Esophagus (tissue), 2 donors: ENCODE measurements around the gene NRTN. TPM values are rescaled to one million over a fixed set of nuclear protein-coding genes. Genes with fewer than 3 reads are reported as not detected.
"Not testable (repeated sequence)": the region's sequence is repeated elsewhere in the genome, so short reads cannot be mapped to it uniquely, and the experiment has no call there.

Experiments used
- H3K27ac ChIP-seq, 2 donors: one replicate each; pipeline ENCODE4 v1.5.1; 2013; ENCODE audit warnings: low read depth in 2 of 2, mild to moderate bottlenecking in 2 of 2, inconsistent platforms in 1 of 2, low read length in 1 of 2, moderate library complexity in 1 of 2
- H3K27me3 ChIP-seq, 2 donors: one replicate each; pipeline ENCODE4 v1.6.1; 2013; ENCODE audit warnings: low read length in 2 of 2, control low read depth in 1 of 2, mild to moderate bottlenecking in 1 of 2; ENCODE audit not compliant: insufficient read depth in 2 of 2, control insufficient read depth in 1 of 2
- H3K36me3 ChIP-seq, 2 donors: one replicate each; pipeline ENCODE4 v1.6.1; 2013; ENCODE audit warnings: low read length in 1 of 2; ENCODE audit not compliant: control insufficient read depth in 2 of 2, insufficient read depth in 2 of 2
- H3K4me1 ChIP-seq, 2 donors: one replicate each; pipeline ENCODE4 v1.6.1; 2013; ENCODE audit warnings: low read length in 1 of 2; ENCODE audit not compliant: control insufficient read depth in 2 of 2, insufficient read depth in 2 of 2
- H3K4me3 ChIP-seq, 2 donors: one replicate each; pipeline ENCODE4 v1.5.1; 2013; ENCODE audit warnings: low read length in 2 of 2, mild to moderate bottlenecking in 2 of 2, low read depth in 1 of 2, moderate library complexity in 1 of 2
- H3K9me3 ChIP-seq, 2 donors: one replicate each; pipeline ENCODE4 v1.6.1; 2013; ENCODE audit warnings: mild to moderate bottlenecking in 2 of 2, low read depth in 1 of 2, low read length in 1 of 2, moderate library complexity in 1 of 2; ENCODE audit not compliant: control insufficient read depth in 2 of 2, insufficient read depth in 1 of 2
- WGBS, 2 donors: extraction: QIAGEN DNeasy Blood & Tissue Kit; methylation state at CpG; one replicate each; pipeline ENCODE4 v1.1.7; 2013; 5-methylcytosine and 5-hydroxymethylcytosine counted together
- polyA plus RNA-seq, 2 donors: library from polyadenylated mRNA; stranded (reverse); fragments of 200-250 nt; gene quantifications; one replicate each; pipeline ENCODE4 v1.2.3, GENCODE V29; 2013
- donor health status: healthy with polysubstance abuse.
- donor health status: Bipolar disorder and iron deficiency.

The NRTN gene
- polyA plus RNA-seq, 2 donors: 2.2 to 2.8 TPM

- not testable (repeated sequence) for H3K4me1 ChIP-seq, H3K27me3 ChIP-seq, H3K4me3 ChIP-seq, H3K9me3 ChIP-seq, H3K27ac ChIP-seq
- 75 to 87% methylated on average over 11 of the region's 11 CpGs for WGBS, 2 donors
- peaks cover 10 to 14% of the 10 kb centered on the region in 2 donors for H3K36me3 ChIP-seq
Observed at GRCh38 chr19:5780916-5781315, 24.0 kb upstream of the NRTN start.

GRCh38 chr19:5782322-5782721 lies 22.5 kb upstream of the NRTN start:
- Histone ChIP-seq H3K27ac (no peak overlapping the region), H3K4me1 (no peaks in the 10 kb centered on the region), H3K27me3 (no peaks in the 10 kb centered on the region), H3K4me3 (no peak overlapping the region), H3K36me3 (peaks cover 10 to 28% of the 10 kb centered on the region in 2 donors), H3K9me3 (no peaks in the 10 kb centered on the region)
- WGBS, 2 donors: 80 to 82% methylated on average over 9 of the region's 9 CpGs

- WGBS, 2 donors: 78 to 82% methylated on average over 46 to 48 of the region's 48 CpGs
Observed at GRCh38 chr19:5782945-5783919, 21.6 kb upstream of the NRTN start.

GRCh38 chr19:5784581-5785147 lies 20.2 kb upstream of the NRTN start, which contains the start of gene PRR22:
PRR22 (minus strand) TSS chr19:5784746; CDS start chr19:5784660, 86 bp downstream.
- Histone ChIP-seq H3K36me3 (peaks cover 18 to 43% of the 10 kb centered on the region in 2 donors), H3K4me1 (peaks cover 0 to 6% of the 10 kb centered on the region in 2 donors), H3K27me3 (no peaks in the 10 kb centered on the region), H3K9me3 (no peaks in the 10 kb centered on the region), H3K4me3 (no peak within 1 kb of the TSS), H3K27ac (no peak within 1 kb of the TSS)
- WGBS, 2 donors: 89 to 91% methylated on average over 15 of the region's 15 CpGs

More at GRCh38 chr19:5782945-5783919, 21.6 kb upstream of the NRTN start:
- Histone ChIP-seq H3K27ac (no peak overlapping the region), H3K36me3 (peaks cover 17 to 36% of the 10 kb centered on the region in 2 donors), H3K9me3 (no peaks in the 10 kb centered on the region), H3K4me3 (no peak overlapping the region), H3K4me1 (no peaks in the 10 kb centered on the region), H3K27me3 (no peaks in the 10 kb centered on the region)

GRCh38 chr19:5785423-5785822 lies 19.4 kb upstream of the NRTN start:
- Histone ChIP-seq H3K4me1 (peaks cover 0 to 9% of the 10 kb centered on the region in 2 donors), H3K27ac (no peak overlapping the region), H3K36me3 (peaks cover 18 to 43% of the 10 kb centered on the region in 2 donors), H3K9me3 (no peaks in the 10 kb centered on the region), H3K27me3 (no peaks in the 10 kb centered on the region), H3K4me3 (no peak overlapping the region)
- WGBS, 2 donors: 88 to 89% methylated on average over 37 of the region's 37 CpGs

- H3K27ac ChIP-seq: no peak overlapping the region
- H3K36me3 ChIP-seq: peaks cover 18 to 43% of the 10 kb centered on the region in 2 donors
- 86 to 91% methylated on average over 42 to 44 of the region's 44 CpGs for WGBS, 2 donors
- no peak overlapping the region for H3K4me3 ChIP-seq
- H3K9me3 ChIP-seq: no peaks in the 10 kb centered on the region
- H3K4me1 ChIP-seq: peaks cover 0 to 9% of the 10 kb centered on the region in 2 donors
- no peaks in the 10 kb centered on the region for H3K27me3 ChIP-seq
Observed at GRCh38 chr19:5786593-5787408, 18.1 kb upstream of the NRTN start.

- H3K27ac ChIP-seq: no peak overlapping the region
- H3K36me3 ChIP-seq: peaks cover 18 to 43% of the 10 kb centered on the region in 2 donors
- 92% methylated on average over 39 of the region's 39 CpGs for whole genome bisulfite sequencing, 2 donors
- H3K9me3 ChIP-seq: no peaks in the 10 kb centered on the region
- no peak overlapping the region for H3K4me3 ChIP-seq
- H3K4me1 ChIP-seq: peaks cover 0 to 9% of the 10 kb centered on the region in 2 donors
- H3K27me3 ChIP-seq: no peaks in the 10 kb centered on the region
Observed at GRCh38 chr19:5787409-5788182, 17.3 kb upstream of the NRTN start.

- Histone ChIP-seq H3K4me3 (no peak overlapping the region), H3K36me3 (peaks cover 18 to 43% of the 10 kb centered on the region in 2 donors), H3K27ac (no peak overlapping the region), H3K27me3 (no peaks in the 10 kb centered on the region), H3K9me3 (no peaks in the 10 kb centered on the region), H3K4me1 (peaks cover 0 to 9% of the 10 kb centered on the region in 2 donors)
- WGBS, 2 donors: 93 to 98% methylated on average over 5 of the region's 5 CpGs
Observed at GRCh38 chr19:5788422-5788821, 16.4 kb upstream of the NRTN start.
